ENCODE measurements around the gene CDK13.
"Not testable (repeated sequence)": the region's sequence is repeated elsewhere in the genome, so short reads cannot be mapped to it uniquely, and the experiment has no call there.

Gene CDK13

DNA sequence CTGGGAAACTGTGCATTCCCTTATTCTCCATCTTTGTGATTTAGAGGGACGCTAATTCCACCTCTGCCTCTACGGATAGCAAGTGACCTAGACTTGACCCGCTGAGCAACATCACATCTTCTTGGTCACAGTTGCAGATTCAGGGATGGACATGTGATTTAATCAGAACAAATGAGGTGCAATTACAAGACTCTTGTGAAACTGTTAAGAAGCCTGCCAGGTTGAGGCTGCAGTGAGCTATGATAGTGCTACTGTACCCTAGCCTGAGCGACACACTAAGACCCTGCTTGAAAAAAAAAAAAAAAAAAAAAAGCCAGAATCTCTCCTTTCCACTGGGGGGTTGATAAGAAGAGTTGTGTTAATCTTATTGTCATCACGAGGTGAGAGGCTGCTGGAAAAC, 170.0 kb downstream of the CDK13 start:
- Histone ChIP-seq H4K91ac (ENCODE audit: low read length) (no peak overlapping the region), H2BK120ac (ENCODE audit: low read depth, low read length) (no peak overlapping the region), H3K18ac (ENCODE audit: low read depth in 1 of 2, low read length in 2 of 2) (no peak overlapping the region), H4K8ac (ENCODE audit: low read length) (no peak overlapping the region), H2BK15ac (ENCODE audit: low read depth, poor library complexity, severe bottlenecking) (no peak overlapping the region), H3K4me3 (ENCODE audit: insufficient read depth in 1 of 2, low read depth in 1 of 2, low read length in 2 of 2) (no peak overlapping the region), H3K4me1 (ENCODE audit: control insufficient read depth, insufficient read depth, low read depth, low read length) (peaks cover 7% of the 10 kb centered on the region), H3K23ac (ENCODE audit: low read length in 2 of 2) (no peak overlapping the region), H3K36me3 (ENCODE audit: control insufficient read depth in 1 of 2, insufficient read depth in 2 of 2, low read depth in 1 of 2, low read length in 2 of 2) (peaks cover 2 to 3% of the 10 kb centered on the region in 2 experiments), H2BK5ac (ENCODE audit: low read depth, low read length, poor library complexity, severe bottlenecking) (no peak overlapping the region), H3K9me3 (ENCODE audit: control insufficient read depth, low read length) (no peaks in the 10 kb centered on the region), H3K79me1 (replicated peaks; ENCODE audit: low read length, poor library complexity, severe bottlenecking) (peaks cover 16% of the 10 kb centered on the region), H2AK5ac (ENCODE audit: low read length, severe bottlenecking) (no peak overlapping the region), H3K4ac (ENCODE audit: low read depth in 1 of 2, low read length in 2 of 2) (no peak overlapping the region), H3K4me2 (ENCODE audit: low read length, poor library complexity, severe bottlenecking) (no peak overlapping the region), H3K27me3 (ENCODE audit: control insufficient read depth in 1 of 2, insufficient read depth in 1 of 2, low read length in 2 of 2) (no peaks in the 10 kb centered on the region), H3K27ac (ENCODE audit: low read length, poor library complexity, severe bottlenecking) (no peak overlapping the region), H2BK12ac (ENCODE audit: low read length in 2 of 2) (no peak overlapping the region), H3K9ac (ENCODE audit: low read length) (no peak overlapping the region), H3K14ac (ENCODE audit: low read length in 2 of 2) (no peak overlapping the region), H2AFZ (ENCODE audit: low read depth, low read length) (no peak overlapping the region)
- 82% methylated on average over 4 of the region's 5 CpGs for WGBS
- DNase-seq = no peak

DNA sequence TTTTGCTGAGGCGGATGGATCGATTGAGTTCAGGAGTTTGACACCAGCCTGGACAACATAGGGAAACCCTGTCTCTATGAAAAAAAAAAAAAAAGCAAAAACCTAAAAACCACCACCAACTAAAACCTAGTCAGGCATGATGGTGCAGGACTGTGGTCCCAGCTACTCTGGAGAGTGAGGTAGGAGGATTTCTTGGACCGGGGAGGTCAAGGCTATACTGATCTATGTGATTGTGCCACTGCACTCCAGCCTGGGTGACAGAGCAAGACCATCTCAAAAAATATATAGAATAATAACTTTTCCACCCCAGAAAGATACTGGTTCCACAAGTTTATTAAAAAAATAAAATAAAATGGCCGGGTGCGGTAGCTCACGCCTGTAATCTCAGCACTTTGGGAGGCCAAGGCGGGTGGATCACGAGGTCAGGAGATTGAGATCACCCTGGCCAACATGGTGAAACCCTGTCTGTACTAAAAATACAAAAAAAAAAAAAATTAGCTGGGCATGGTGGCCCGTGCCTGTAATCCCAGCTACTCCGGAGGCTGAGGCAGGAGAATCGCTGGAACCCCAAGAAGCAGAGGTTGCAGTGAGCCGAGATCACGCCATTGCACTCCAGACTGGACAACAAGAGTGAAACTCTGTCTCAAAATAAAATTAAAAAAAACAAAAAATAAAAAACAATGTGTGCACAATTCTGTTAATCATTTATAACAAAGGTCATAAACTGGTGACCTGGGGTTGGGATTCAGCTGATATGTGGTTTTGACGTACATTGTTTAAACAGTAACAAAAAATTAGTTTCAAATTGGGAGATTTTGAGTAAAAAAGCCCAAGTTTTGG, 172.3 kb downstream of the CDK13 start:
- H3K4me2 ChIP-seq (ENCODE audit: low read length, poor library complexity, severe bottlenecking); H3K27ac ChIP-seq (ENCODE audit: low read length, poor library complexity, severe bottlenecking); H3K36me3 ChIP-seq (ENCODE audit: control insufficient read depth in 1 of 2, insufficient read depth in 2 of 2, low read depth in 1 of 2, low read length in 2 of 2); DNase-seq; H3K4me1 ChIP-seq (ENCODE audit: control insufficient read depth, insufficient read depth, low read depth, low read length); H3K23ac ChIP-seq (ENCODE audit: low read length in 2 of 2); H3K4ac ChIP-seq (ENCODE audit: low read depth in 1 of 2, low read length in 2 of 2); H3K4me3 ChIP-seq (ENCODE audit: insufficient read depth in 1 of 2, low read depth in 1 of 2, low read length in 2 of 2); H4K91ac ChIP-seq (ENCODE audit: low read length); H2AFZ ChIP-seq (ENCODE audit: low read depth, low read length); H3K14ac ChIP-seq (ENCODE audit: low read length in 2 of 2); H2BK15ac ChIP-seq (ENCODE audit: low read depth, poor library complexity, severe bottlenecking); H3K9ac ChIP-seq (ENCODE audit: low read length); H2BK12ac ChIP-seq (ENCODE audit: low read length in 2 of 2); H2BK5ac ChIP-seq (ENCODE audit: low read depth, low read length, poor library complexity, severe bottlenecking); H3K18ac ChIP-seq (ENCODE audit: low read depth in 1 of 2, low read length in 2 of 2); H2AK5ac ChIP-seq (ENCODE audit: low read length, severe bottlenecking); H4K8ac ChIP-seq (ENCODE audit: low read length); H3K9me3 ChIP-seq (ENCODE audit: control insufficient read depth, low read length); H3K27me3 ChIP-seq (ENCODE audit: control insufficient read depth in 1 of 2, insufficient read depth in 1 of 2, low read length in 2 of 2); H2BK120ac ChIP-seq (ENCODE audit: low read depth, low read length): not testable (repeated sequence)
- H3K79me1 ChIP-seq (replicated peaks; ENCODE audit: low read length, poor library complexity, severe bottlenecking) = peaks cover 15% of the 10 kb centered on the region
- 97% methylated on average over 12 of the region's 14 CpGs for WGBS

DNA sequence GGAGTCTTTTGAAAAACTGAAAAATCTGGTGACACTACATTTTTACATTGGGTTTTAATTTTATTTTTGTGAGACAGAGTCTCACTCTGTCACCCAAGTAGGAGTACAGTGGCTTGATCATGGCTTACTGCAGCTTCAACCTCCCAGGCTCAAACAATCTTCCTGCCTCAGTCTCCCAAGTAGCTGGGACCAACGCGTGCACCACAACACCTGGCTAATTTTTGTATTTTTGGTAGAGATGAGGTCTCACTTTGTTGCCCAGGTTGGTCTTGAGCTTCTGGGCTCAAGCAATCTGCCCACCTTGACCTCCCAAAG, 172.8 kb downstream of the CDK13 start:
- H3K18ac ChIP-seq (ENCODE audit: low read depth in 1 of 2, low read length in 2 of 2) = no peak overlapping the region
- peaks cover 2 to 3% of the 10 kb centered on the region in 2 experiments for H3K36me3 ChIP-seq (ENCODE audit: control insufficient read depth in 1 of 2, insufficient read depth in 2 of 2, low read depth in 1 of 2, low read length in 2 of 2)
- H3K4me2 ChIP-seq (ENCODE audit: low read length, poor library complexity, severe bottlenecking) = no peak overlapping the region
- no peak overlapping the region for H4K8ac ChIP-seq (ENCODE audit: low read length)
- no peak for DNase-seq
- peaks cover 4% of the 10 kb centered on the region for H3K4me1 ChIP-seq (ENCODE audit: control insufficient read depth, insufficient read depth, low read depth, low read length)
- no peak overlapping the region for H3K14ac ChIP-seq (ENCODE audit: low read length in 2 of 2)
- H3K79me1 ChIP-seq (replicated peaks; ENCODE audit: low read length, poor library complexity, severe bottlenecking) = peaks cover 17% of the 10 kb centered on the region
- no peak overlapping the region for H3K23ac ChIP-seq (ENCODE audit: low read length in 2 of 2)
- H3K9me3 ChIP-seq (ENCODE audit: control insufficient read depth, low read length) = no peaks in the 10 kb centered on the region
- no peak overlapping the region for H3K9ac ChIP-seq (ENCODE audit: low read length)
- H2AK5ac ChIP-seq (ENCODE audit: low read length, severe bottlenecking) = no peak overlapping the region
- H2BK120ac ChIP-seq (ENCODE audit: low read depth, low read length) = no peak overlapping the region
- H4K91ac ChIP-seq (ENCODE audit: low read length) = no peak overlapping the region
- no peak overlapping the region for H2BK12ac ChIP-seq (ENCODE audit: low read length in 2 of 2)
- no peak overlapping the region for H2BK5ac ChIP-seq (ENCODE audit: low read depth, low read length, poor library complexity, severe bottlenecking)
- H2AFZ ChIP-seq (ENCODE audit: low read depth, low read length) = no peak overlapping the region
- H3K4ac ChIP-seq (ENCODE audit: low read depth in 1 of 2, low read length in 2 of 2) = no peak overlapping the region
- H3K27ac ChIP-seq (ENCODE audit: low read length, poor library complexity, severe bottlenecking) = no peak overlapping the region
- no peak overlapping the region for H3K4me3 ChIP-seq (ENCODE audit: insufficient read depth in 1 of 2, low read depth in 1 of 2, low read length in 2 of 2)
- 93% methylated on average over 2 of the region's 2 CpGs for WGBS
- no peaks in the 10 kb centered on the region for H3K27me3 ChIP-seq (ENCODE audit: control insufficient read depth in 1 of 2, insufficient read depth in 1 of 2, low read length in 2 of 2)
- H2BK15ac ChIP-seq (ENCODE audit: low read depth, poor library complexity, severe bottlenecking) = no peak overlapping the region

DNA sequence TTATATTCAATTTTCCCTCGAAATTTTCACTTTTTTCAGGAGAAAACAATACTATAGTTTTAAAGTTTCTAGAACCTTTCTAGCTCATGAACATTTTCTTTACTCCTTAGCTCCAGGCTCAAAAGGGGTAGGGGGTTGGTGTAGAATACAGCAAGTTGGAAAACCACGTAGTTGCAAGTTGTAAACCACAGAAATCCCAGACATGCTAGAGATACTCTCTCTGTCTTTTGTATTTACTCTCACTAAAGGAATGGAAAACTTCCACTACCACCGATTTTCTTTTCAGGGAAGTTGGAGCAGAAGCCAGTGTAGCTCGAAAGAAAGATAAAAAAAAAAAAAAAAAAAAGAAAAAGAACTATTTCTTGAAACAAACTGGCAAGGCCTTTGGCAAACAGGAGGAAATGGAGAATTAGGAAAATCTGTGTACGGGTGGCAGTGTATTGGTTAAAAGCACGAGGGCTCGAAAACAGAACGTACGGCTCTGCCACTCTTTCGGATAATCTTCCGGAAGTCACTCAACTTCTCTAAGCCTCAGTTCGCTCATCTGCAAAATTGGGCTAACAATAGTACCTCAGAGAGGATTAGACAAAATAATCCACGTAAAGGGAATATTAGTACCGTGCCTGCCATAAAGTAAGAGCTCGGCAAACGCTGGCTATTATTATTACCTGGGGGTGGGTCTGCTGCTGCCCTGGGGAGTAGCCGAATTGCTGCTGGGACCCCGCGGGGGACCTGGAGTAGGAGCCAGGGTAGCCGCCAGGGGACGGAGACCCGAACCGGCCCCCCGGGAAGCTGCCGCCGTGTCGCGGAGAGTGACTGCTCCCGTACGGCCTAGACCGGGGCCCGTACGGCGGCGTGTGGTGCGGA, 183.7 kb downstream of the CDK13 start:
- H3K9ac ChIP-seq (ENCODE audit: low read length) = peak overlapping the region; percentile 99
- peak overlapping the region; percentile 31 to 43 for H3K23ac ChIP-seq (ENCODE audit: low read length in 2 of 2)
- peaks cover 4% of the 10 kb centered on the region for H3K4me1 ChIP-seq (ENCODE audit: control insufficient read depth, insufficient read depth, low read depth, low read length)
- peaks cover 0 to 4% of the 10 kb centered on the region in 2 experiments for H3K36me3 ChIP-seq (ENCODE audit: control insufficient read depth in 1 of 2, insufficient read depth in 2 of 2, low read depth in 1 of 2, low read length in 2 of 2)
- WGBS = 0% methylated on average over 11 of the region's 36 CpGs
- H2AK5ac ChIP-seq (ENCODE audit: low read length, severe bottlenecking) = no peak overlapping the region
- peak overlapping the region in 1 of 2 experiments; percentile 36 for H3K14ac ChIP-seq (ENCODE audit: low read length in 2 of 2)
- peak overlapping the region; percentile 91 for H2AFZ ChIP-seq (ENCODE audit: low read depth, low read length)
- peak overlapping the region in 1 of 2 experiments; percentile 47 for H2BK12ac ChIP-seq (ENCODE audit: low read length in 2 of 2)
- H3K27me3 ChIP-seq (ENCODE audit: control insufficient read depth in 1 of 2, insufficient read depth in 1 of 2, low read length in 2 of 2) = no peaks in the 10 kb centered on the region
- peaks cover 16% of the 10 kb centered on the region for H3K79me1 ChIP-seq (replicated peaks; ENCODE audit: low read length, poor library complexity, severe bottlenecking)
- no peaks in the 10 kb centered on the region for H3K9me3 ChIP-seq (ENCODE audit: control insufficient read depth, low read length)
- peak overlapping the region; percentile 93 to 95 for H3K4me3 ChIP-seq (ENCODE audit: insufficient read depth in 1 of 2, low read depth in 1 of 2, low read length in 2 of 2)
- no peak overlapping the region for H2BK15ac ChIP-seq (ENCODE audit: low read depth, poor library complexity, severe bottlenecking)
- H2BK5ac ChIP-seq (ENCODE audit: low read depth, low read length, poor library complexity, severe bottlenecking) = peak overlapping the region; percentile 88
- peak overlapping the region; percentile 67 to 78 for H3K4ac ChIP-seq (ENCODE audit: low read depth in 1 of 2, low read length in 2 of 2)
- peak overlapping the region; percentile 75 for H3K4me2 ChIP-seq (ENCODE audit: low read length, poor library complexity, severe bottlenecking)
- peak overlapping the region; percentile 98 for H3K27ac ChIP-seq (ENCODE audit: low read length, poor library complexity, severe bottlenecking)
- peak overlapping the region; percentile 84 to 96 for H3K18ac ChIP-seq (ENCODE audit: low read depth in 1 of 2, low read length in 2 of 2)
- peak overlapping the region; percentile 73 for H2BK120ac ChIP-seq (ENCODE audit: low read depth, low read length)
- H4K91ac ChIP-seq (ENCODE audit: low read length) = peak overlapping the region; percentile 29
- peak overlapping the region; percentile 93 for H4K8ac ChIP-seq (ENCODE audit: low read length)
- DNase-seq = peak; percentile 44

Measured in mesenchymal stem cell (in vitro differentiated cells and primary cell).